H1 (cell line): ENCODE measurements around the gene MKRN2OS. TPM values are rescaled to one million over a fixed set of nuclear protein-coding genes. Genes with fewer than 3 reads are reported as not detected.

Experiments used
- CTCF ChIA-PET: fragments of 300-600 bp; sonication (Branson Sonifier 250); formaldehyde crosslinking; loops from one replicate; lab custom pipeline; 2021; ENCODE audit not compliant: partially characterized antibody; lab: Charles Lee
- POLR2A ChIA-PET: fragments of 300-600 bp; sonication (Branson Sonifier 250); formaldehyde crosslinking; loops from one replicate; lab custom pipeline; 2021; ENCODE audit warnings: inconsistent platforms; ENCODE audit not compliant: partially characterized antibody; lab: Charles Lee
- DNase-seq, 2 experiments: peaks; one replicate each; pipeline versions ENCODE4 v3.0.0 to v3.0.0-alpha.2; 2010 to 2022; ENCODE audit warnings: low spot score in 2 of 2, low read depth in 1 of 2, mixed read lengths in 1 of 2
- FAIRE-seq: peaks from 2 replicates; lab custom pipeline; 2011; peaks lifted over from hg19 to GRCh38; lab: Jason Lieb, UNC
- H2AFZ ChIP-seq: 2 replicates; pipeline ENCODE4 v1.8.1; 2012; ENCODE audit warnings: low read length, inconsistent platforms
- H2AK5ac ChIP-seq: 2 replicates; pipeline ENCODE4 v1.6.1; 2013; ENCODE audit warnings: low read depth, low read length
- H2BK120ac ChIP-seq: replicated peaks from 2 replicates; pipeline ENCODE3; 2013; ENCODE audit warnings: low read depth, low read length, inconsistent platforms
- H2BK12ac ChIP-seq: 2 replicates; pipeline ENCODE4 v1.6.1; 2013; ENCODE audit warnings: low read depth, low read length
- H2BK15ac ChIP-seq: 2 replicates; pipeline ENCODE4 v1.6.1; 2013; ENCODE audit warnings: low read length
- H2BK20ac ChIP-seq: 2 replicates; pipeline ENCODE4 v1.6.1; 2013; ENCODE audit warnings: low read length
- H2BK5ac ChIP-seq: 2 replicates; pipeline ENCODE4 v1.6.1; 2013; ENCODE audit warnings: low read depth, low read length
- H3K14ac ChIP-seq: 2 replicates; pipeline ENCODE4 v1.6.1; 2013; ENCODE audit warnings: inconsistent platforms; ENCODE audit not compliant: insufficient read length
- H3K18ac ChIP-seq: 2 replicates; pipeline ENCODE4 v1.6.1; 2013; ENCODE audit warnings: low read length; ENCODE audit errors: extremely low read depth
- H3K23ac ChIP-seq: 2 replicates; pipeline ENCODE4 v1.6.1; 2013; ENCODE audit warnings: inconsistent platforms; ENCODE audit not compliant: insufficient read length
- H3K23me2 ChIP-seq: 2 replicates; pipeline ENCODE4 v1.6.1; 2013; ENCODE audit warnings: low read depth, low read length
- H3K27ac ChIP-seq: 2 replicates; pipeline ENCODE4 v1.6.1; 2011; ENCODE audit warnings: low read depth, low read length, inconsistent platforms
- H3K27me3 ChIP-seq, 4 experiments: replicated peaks in 1 of 4; 1 replicate in 1 of 4; 2 replicates in 3 of 4; pipeline versions ENCODE4 v1.6.1 to v1.8.1; 2011 to 2013; ENCODE audit warnings: low read length in 3 of 4, mild to moderate bottlenecking in 3 of 4, inconsistent platforms in 2 of 4, mixed read lengths in 2 of 4, moderate library complexity in 1 of 4; ENCODE audit not compliant: control insufficient read depth in 3 of 4, insufficient read depth in 3 of 4; ENCODE audit errors: extremely low read depth in 1 of 4
- H3K36me3 ChIP-seq, 4 experiments: 2 replicates each; pipeline versions ENCODE4 v1.6.1 to v1.8.1; 2011 to 2013; ENCODE audit warnings: mild to moderate bottlenecking in 4 of 4, low read length in 3 of 4, moderate library complexity in 2 of 4, control low read depth in 1 of 4, inconsistent platforms in 1 of 4; ENCODE audit not compliant: insufficient read depth in 4 of 4, control insufficient read depth in 2 of 4
- H3K4ac ChIP-seq: replicated peaks from 2 replicates; pipeline ENCODE3; 2013; ENCODE audit warnings: low read length, low read depth, mixed read lengths, inconsistent platforms; ENCODE audit not compliant: insufficient read length
- H3K4me1 ChIP-seq, 4 experiments: replicated peaks in 1 of 4; 1 replicate in 1 of 4; 2 replicates in 3 of 4; pipeline versions ENCODE4 v1.6.1 to v1.8.1; 2011 to 2013; ENCODE audit warnings: low read length in 3 of 4, inconsistent platforms in 2 of 4, mixed read lengths in 1 of 4; ENCODE audit not compliant: insufficient read depth in 4 of 4, control insufficient read depth in 3 of 4
- H3K4me2 ChIP-seq, 2 experiments: 2 replicates each; pipeline versions ENCODE4 v1.6.1 to v1.8.1; 2011 to 2013; ENCODE audit warnings: low read depth in 2 of 2, low read length in 2 of 2, control low read depth in 1 of 2, inconsistent platforms in 1 of 2, mild to moderate bottlenecking in 1 of 2; ENCODE audit not compliant: insufficient read depth in 1 of 2
- H3K4me3 ChIP-seq, 4 experiments: fragments of 200-600, 300-600 bp in 1 of 4; sonication (generic), shearing (Covaris generic), sonication (Bioruptor Twin) in 1 of 4; 2 replicates each; pipeline versions ENCODE4 v1.5.1 to v1.8.1; 2011 to 2016; ENCODE audit warnings: low read length in 4 of 4, low read depth in 3 of 4, control low read depth in 2 of 4, inconsistent platforms in 2 of 4, mild to moderate bottlenecking in 2 of 4, mixed read lengths in 1 of 4, moderate library complexity in 1 of 4; ENCODE audit not compliant: insufficient read depth in 2 of 4; ENCODE audit errors: extremely low read depth in 1 of 4
- H3K56ac ChIP-seq: replicated peaks from 2 replicates; pipeline ENCODE3; 2013; ENCODE audit warnings: low read depth, mild to moderate bottlenecking, mixed read lengths, low read length, inconsistent platforms; ENCODE audit not compliant: insufficient read length
- H3K79me1 ChIP-seq: 2 replicates; pipeline ENCODE4 v1.6.1; 2013; ENCODE audit warnings: low read depth, low read length, control low read depth
- H3K79me2 ChIP-seq, 2 experiments: 2 replicates each; pipeline versions ENCODE4 v1.6.1 to v1.8.1; 2012 to 2013; ENCODE audit warnings: low read length in 2 of 2, mild to moderate bottlenecking in 2 of 2, inconsistent platforms in 1 of 2; ENCODE audit not compliant: insufficient read depth in 2 of 2, control insufficient read depth in 1 of 2
- H3K9ac ChIP-seq, 4 experiments: replicated peaks in 1 of 4; 1 replicate in 1 of 4; 2 replicates in 3 of 4; pipeline versions ENCODE4 v1.6.1 to v1.8.1; 2011 to 2013; ENCODE audit warnings: low read depth in 3 of 4, low read length in 3 of 4, control low read depth in 2 of 4, mild to moderate bottlenecking in 2 of 4, moderate library complexity in 2 of 4, inconsistent platforms in 1 of 4; ENCODE audit errors: extremely low read depth in 1 of 4
- H3K9me3 ChIP-seq, 2 experiments: 2 replicates each; pipeline versions ENCODE4 v1.6.1 to v1.8.1; 2012 to 2013; ENCODE audit warnings: mild to moderate bottlenecking in 2 of 2, moderate library complexity in 2 of 2, control low read depth in 1 of 2, inconsistent platforms in 1 of 2, low read depth in 1 of 2, low read length in 1 of 2, mixed read lengths in 1 of 2; ENCODE audit not compliant: insufficient read depth in 2 of 2
- H4K20me1 ChIP-seq, 2 experiments: replicated peaks in 1 of 2; 2 replicates each; pipeline versions ENCODE3 to v1.8.1; 2011 to 2013; ENCODE audit warnings: inconsistent platforms in 2 of 2, low read length in 2 of 2, mild to moderate bottlenecking in 1 of 2; ENCODE audit not compliant: insufficient read depth in 2 of 2, control insufficient read depth in 1 of 2
- H4K5ac ChIP-seq: 2 replicates; pipeline ENCODE4 v1.6.1; 2013; ENCODE audit warnings: low read length, low read depth, mixed read lengths, inconsistent platforms; ENCODE audit not compliant: insufficient read length
- H4K8ac ChIP-seq: 2 replicates; pipeline ENCODE4 v1.8.0; 2013; ENCODE audit warnings: mild to moderate bottlenecking, moderate library complexity, low read length, inconsistent platforms; ENCODE audit not compliant: insufficient read depth; ENCODE audit errors: extremely low read depth
- H4K91ac ChIP-seq: replicated peaks from 2 replicates; pipeline ENCODE3; 2013; ENCODE audit warnings: low read length, mixed read lengths, inconsistent platforms; ENCODE audit not compliant: insufficient read length
- CBX8 ChIP-seq: fragments of 300-800, 300-1000 bp; sonication (generic); IDR thresholded peaks from 2 replicates; pipeline ENCODE4 v1.7.1; 2016; ENCODE audit warnings: low read depth, low read length, borderline replicate concordance
- CEBPB ChIP-seq: IDR thresholded peaks from 2 replicates; pipeline ENCODE4 v1.6.1; 2012; ENCODE audit warnings: low read depth, low read length
- EP300 ChIP-seq, 2 experiments: IDR thresholded peaks; 1 replicate in 1 of 2; 2 replicates in 1 of 2; pipeline ENCODE4 v1.6.1; 2011 to 2012; ENCODE audit warnings: low read depth in 2 of 2, low read length in 2 of 2, mild to moderate bottlenecking in 2 of 2, borderline replicate concordance in 1 of 2, inconsistent platforms in 1 of 2, moderate library complexity in 1 of 2
- FOSL1 ChIP-seq: IDR thresholded peaks from 2 replicates; pipeline ENCODE4 v1.6.1; 2011; ENCODE audit warnings: mild to moderate bottlenecking, low read depth, low read length, moderate library complexity; ENCODE audit not compliant: insufficient read depth
- JUND ChIP-seq: IDR thresholded peaks from 2 replicates; pipeline ENCODE4 v1.6.1; 2011; ENCODE audit warnings: mild to moderate bottlenecking, improper control_type of control experiment, low read length
- NRF1 ChIP-seq: IDR thresholded peaks from 2 replicates; pipeline ENCODE4 v1.6.1; 2011; ENCODE audit warnings: mild to moderate bottlenecking, low read depth, low read length, improper control_type of control experiment
- SIRT6 ChIP-seq: IDR thresholded peaks from one replicate; pipeline ENCODE4 v1.7.1; 2012; ENCODE audit warnings: low read length, inconsistent platforms
- SP2 ChIP-seq: IDR thresholded peaks from 2 replicates; pipeline ENCODE4 v1.6.1; 2012; ENCODE audit warnings: mild to moderate bottlenecking, low read length, inconsistent platforms
- SRF ChIP-seq: IDR thresholded peaks from 2 replicates; pipeline ENCODE4 v1.6.1; 2011; ENCODE audit warnings: mild to moderate bottlenecking, low read depth, low read length, moderate library complexity
- TAF1 ChIP-seq: IDR thresholded peaks from 2 replicates; pipeline ENCODE4 v1.6.1; 2011; ENCODE audit warnings: mild to moderate bottlenecking, low read depth, low read length
- TCF12 ChIP-seq: IDR thresholded peaks from 2 replicates; pipeline ENCODE4 v1.6.1; 2011; ENCODE audit warnings: low read depth, mild to moderate bottlenecking, low read length
- TEAD4 ChIP-seq: IDR thresholded peaks from 2 replicates; pipeline ENCODE4 v1.6.1; 2012; ENCODE audit warnings: low read depth, low read length, inconsistent platforms, mixed read lengths
- WGBS, 2 experiments: shearing (Covaris generic) in 1 of 2; methylation state at CpG; one replicate each; pipeline versions ENCODE4 v1.1.6 to v1.1.7; 2013 to 2015; ENCODE audit warnings: low lambda C conversion rate in 2 of 2, mixed read lengths in 2 of 2, inconsistent platforms in 1 of 2, low coverage in 1 of 2, missing lambda C conversion rate in 1 of 2; ENCODE audit not compliant: insufficient replicate concordance in 2 of 2, insufficient coverage in 1 of 2, insufficient read length in 1 of 2; ENCODE audit errors: extremely low coverage in 1 of 2, missing lambda C conversion rate in 1 of 2; 5-methylcytosine and 5-hydroxymethylcytosine counted together
- polyA plus RNA-seq, 7 experiments: library from polyadenylated mRNA; depleted of rRNA in 3 of 7; stranded (reverse) in 5 of 7; unstranded in 2 of 7; fragments of >200 nt in 5 of 7; fragments of 200-250 nt in 2 of 7; gene quantifications; 1 replicate in 5 of 7; 2 replicates in 1 of 7; 4 replicates in 1 of 7; pipeline versions ENCODE4 v1.2.1 to v1.2.3, GENCODE V29; 2011 to 2013; ENCODE audit warnings: missing spikeins in 2 of 7, mixed read lengths in 2 of 7
- total RNA-seq: library from RNA; stranded (reverse); fragmentation: NEBNext Ultra II Directional; extraction: Animal tissue kit (Norgen Biotek cat#: 25700); gene quantifications from 2 replicates; pipeline ENCODE4 v1.2.1, GENCODE V29; 2021
- TF ChIP-seq, protein P1 (sequence below): IDR thresholded peaks from 2 replicates; pipeline ENCODE4 v1.6.1; 2012; ENCODE audit warnings: low read length, inconsistent platforms

MKRN2OS gene
- total and polyA plus RNA-seq, 2 of the 8 experiments (the other 6 are each of a cell fraction or from before 2014, with no cell fraction given): 0.15 to 0.41 TPM

- no peak for FAIRE-seq
- CTCF ChIA-PET: interaction anchor here (1.3 to 1.8 kb wide), 2 partner anchors 11 to 306 kb away, joined by 6 read pairs; no protein-coding TSS in a partner anchor
- no peak overlapping the region for H3K27ac ChIP-seq
- TF ChIP-seq SP2: no peak
- TF ChIP-seq CBX8: no peak
- TF ChIP-seq SIRT6: no peak
- TF ChIP-seq, protein P1, sequence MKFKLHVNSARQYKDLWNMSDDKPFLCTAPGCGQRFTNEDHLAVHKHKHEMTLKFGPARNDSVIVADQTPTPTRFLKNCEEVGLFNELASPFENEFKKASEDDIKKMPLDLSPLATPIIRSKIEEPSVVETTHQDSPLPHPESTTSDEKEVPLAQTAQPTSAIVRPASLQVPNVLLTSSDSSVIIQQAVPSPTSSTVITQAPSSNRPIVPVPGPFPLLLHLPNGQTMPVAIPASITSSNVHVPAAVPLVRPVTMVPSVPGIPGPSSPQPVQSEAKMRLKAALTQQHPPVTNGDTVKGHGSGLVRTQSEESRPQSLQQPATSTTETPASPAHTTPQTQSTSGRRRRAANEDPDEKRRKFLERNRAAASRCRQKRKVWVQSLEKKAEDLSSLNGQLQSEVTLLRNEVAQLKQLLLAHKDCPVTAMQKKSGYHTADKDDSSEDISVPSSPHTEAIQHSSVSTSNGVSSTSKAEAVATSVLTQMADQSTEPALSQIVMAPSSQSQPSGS: no peak
- TF ChIP-seq NRF1: no peak
- TF ChIP-seq TCF12: no peak
- TF ChIP-seq CEBPB: no peak
- no peak for TF ChIP-seq JUND
- TF ChIP-seq TEAD4: no peak
- TF ChIP-seq EP300 (IDR thresholded peaks at IDR 0.05; ENCODE audit: borderline replicate concordance in 1 of 2, low read depth in 2 of 2, low read length in 2 of 2): no peak
- TF ChIP-seq TAF1: no peak
- TF ChIP-seq FOSL1: no peak
- no peak for TF ChIP-seq SRF
Observed at GRCh38 chr3:12585181-12585580, 39.9 kb upstream of the MKRN2OS start.

More at GRCh38 chr3:12585181-12585580, 39.9 kb upstream of the MKRN2OS start:
- Histone ChIP-seq H2AK5ac (no peak overlapping the region), H2BK12ac (no peak overlapping the region), H3K18ac (no peak overlapping the region), H2AFZ (no peak overlapping the region), H3K4me1 (no peaks in the 10 kb centered on the region), H3K9ac (no peak overlapping the region), H4K20me1 (peaks cover 4 to 8% of the 10 kb centered on the region in 2 experiments), H3K9me3 (no peaks in the 10 kb centered on the region), H3K36me3 (peaks cover 25 to 68% (median 53%) of the 10 kb centered on the region in 4 experiments), H4K91ac (no peak overlapping the region), H3K14ac (no peak overlapping the region), H2BK20ac (no peak overlapping the region), H2BK5ac (no peak overlapping the region), H3K79me2 (no peaks in the 10 kb centered on the region), H3K4me3 (no peak overlapping the region), H3K4me2 (no peak overlapping the region), H3K27me3 (no peaks in the 10 kb centered on the region), H3K4ac (no peak overlapping the region), H3K56ac (no peak overlapping the region), H3K23ac (no peak overlapping the region), H3K23me2 (no peaks in the 10 kb centered on the region), H4K5ac (no peak overlapping the region), H3K79me1 (no peaks in the 10 kb centered on the region; the same call in 1 of the 2 replicates), H2BK120ac (no peak overlapping the region), H4K8ac (no peak overlapping the region), H2BK15ac (no peak overlapping the region)
- WGBS, 2 experiments: 88% methylated on average over 3 of the region's 3 CpGs; no CpG with 5 or more reads in 1 of the 2 experiments
- no peak for DNase-seq
- POLR2A ChIA-PET: interaction anchor here (0.6 to 1.5 kb wide), 6 partner anchors 10 to 252 kb away, joined by 3 to 4 read pairs (median 3); no protein-coding TSS in a partner anchor
